ENCODE data around the gene RNPS1.

- TF ChIP-seq POLR2AphosphoS5 (IDR thresholded peaks at IDR 0.05), result peak; percentile 97
- no peak for TF ChIP-seq CTCF (IDR thresholded peaks at IDR 0.05; ENCODE audit: poor library complexity, severe bottlenecking)
Measured at GRCh38 chr16:2223221-2223941, 44.5 kb downstream of the RNPS1 start, which contains the start of gene E4F1.
